GM23338 (cell line): Measurements from ENCODE around the gene FMR1. TPM values are rescaled to one million over a fixed set of nuclear protein-coding genes. Genes with fewer than 3 reads are reported as not detected.

Experiments
- ATAC-seq: fragments of 200-7000 bp; cut with Tn5 transposase; 3 replicates; pipeline ENCODE4 v1.9.1; 2020
- DNase-seq: peaks from one replicate; pipeline ENCODE4 v3.0.0-alpha.2; 2015; ENCODE audit warnings: low spot score
- H2AFZ ChIP-seq: fragments of 200-600 bp; sonication (generic); 2 replicates; pipeline ENCODE4 v1.8.0; 2016; ENCODE audit warnings: antibody characterized with exemption, mild to moderate bottlenecking, moderate library complexity
- H3F3A ChIP-seq: fragments of 200-600 bp; sonication (generic); replicated peaks from 2 replicates; pipeline ENCODE4 v1.8.0; 2017; ENCODE audit warnings: antibody characterized with exemption, mixed run types, low read depth
- H3K27ac ChIP-seq: fragments of 200-600 bp; sonication (generic); 2 replicates; pipeline ENCODE4 v1.6.1; 2016; ENCODE audit warnings: low read depth
- H3K27me3 ChIP-seq: fragments of 200-600 bp; sonication (generic); 2 replicates; pipeline ENCODE4 v1.8.0; 2016; ENCODE audit warnings: mild to moderate bottlenecking, mixed run types, moderate library complexity; ENCODE audit not compliant: insufficient read depth
- H3K36me3 ChIP-seq: fragments of 200-600 bp; sonication (generic); 2 replicates; pipeline ENCODE4 v1.8.0; 2016; ENCODE audit warnings: mild to moderate bottlenecking; ENCODE audit not compliant: insufficient read depth
- H3K4me1 ChIP-seq: fragments of 200-600 bp; sonication (generic); 2 replicates; pipeline ENCODE4 v1.8.0; 2016; ENCODE audit warnings: mild to moderate bottlenecking, moderate library complexity; ENCODE audit not compliant: insufficient read depth
- H3K4me2 ChIP-seq: fragments of 200-600 bp; sonication (generic); 2 replicates; pipeline ENCODE4 v1.7.1; 2017; ENCODE audit warnings: mixed run types
- H3K4me3 ChIP-seq: fragments of 200-600 bp; sonication (generic); 2 replicates; pipeline ENCODE4 v1.6.1; 2016; ENCODE audit warnings: mixed run types
- H3K79me2 ChIP-seq: fragments of 200-600 bp; sonication (generic); replicated peaks from 2 replicates; pipeline ENCODE4 v1.8.0; 2017; ENCODE audit warnings: mild to moderate bottlenecking; ENCODE audit not compliant: insufficient read depth
- H3K9me2 ChIP-seq: fragments of 200-600 bp; sonication (generic); 2 replicates; pipeline ENCODE4 v1.8.0; 2017; ENCODE audit not compliant: insufficient read depth
- H4K20me1 ChIP-seq: fragments of 200-600 bp; sonication (generic); replicated peaks from 2 replicates; pipeline ENCODE4 v1.8.0; 2017; ENCODE audit warnings: mild to moderate bottlenecking; ENCODE audit not compliant: insufficient read depth
- H3K27ac Mint-ChIP-seq: 2 replicates; pipeline ENCODE4 v1.8.0; 2020; ENCODE audit warnings: inconsistent platforms, mild to moderate bottlenecking, moderate library complexity, mixed read lengths
- H3K27me3 Mint-ChIP-seq: 3 replicates; pipeline ENCODE4 v1.8.0; 2022; ENCODE audit warnings: low read depth, mild to moderate bottlenecking, moderate library complexity, mixed read lengths, inconsistent platforms; ENCODE audit not compliant: insufficient read depth, poor library complexity
- H3K36me3 Mint-ChIP-seq: 3 replicates; pipeline ENCODE4 v1.8.0; 2021; ENCODE audit warnings: low read depth, mild to moderate bottlenecking, inconsistent platforms, moderate library complexity, mixed read lengths
- H3K4me1 Mint-ChIP-seq: 3 replicates; pipeline ENCODE4 v1.8.0; 2020; ENCODE audit warnings: mild to moderate bottlenecking, inconsistent platforms, mixed read lengths
- H3K4me3 Mint-ChIP-seq: 3 replicates; pipeline ENCODE4 v1.8.0; 2021; ENCODE audit warnings: moderate library complexity, mild to moderate bottlenecking, inconsistent platforms, mixed read lengths
- H3K9me3 Mint-ChIP-seq: 3 replicates; pipeline ENCODE4 v1.8.0; 2020; ENCODE audit warnings: moderate library complexity, mild to moderate bottlenecking, inconsistent platforms, mixed read lengths
- CREB1 ChIP-seq: fragments of 250-450 bp; sonication (Bioruptor Pico); IDR thresholded peaks from 2 replicates; pipeline ENCODE4 v1.5.0; 2020; ENCODE audit warnings: low read depth, mild to moderate bottlenecking, moderate library complexity
- CTCF ChIP-seq, 2 experiments: fragments of 200-600 bp in 1 of 2; sonication (generic) in 1 of 2; conservative IDR thresholded peaks; 2 replicates each; pipeline versions ENCODE4 v1.5.1 to v1.6.1; 2016 to 2017; ENCODE audit warnings: antibody characterized with exemption in 2 of 2, low read depth in 2 of 2, mild to moderate bottlenecking in 2 of 2, moderate library complexity in 1 of 2
- ETS1 ChIP-seq: IDR thresholded peaks from 2 replicates; pipeline ENCODE4 v1.6.1; 2016; ENCODE audit warnings: antibody characterized with exemption
- JUNB ChIP-seq: IDR thresholded peaks from one replicate; pipeline ENCODE4 v1.6.1; 2016; ENCODE audit warnings: antibody characterized with exemption; ENCODE audit not compliant: unreplicated experiment
- NANOG ChIP-seq: IDR thresholded peaks from 2 replicates; pipeline ENCODE4 v1.6.1; 2016; ENCODE audit warnings: antibody characterized with exemption, borderline replicate concordance
- POLR2AphosphoS5 ChIP-seq: IDR thresholded peaks from 2 replicates; pipeline ENCODE4 v1.6.1; 2016; ENCODE audit warnings: antibody characterized with exemption, low read depth
- REST ChIP-seq: IDR thresholded peaks from one replicate; pipeline ENCODE4 v1.6.1; 2018; ENCODE audit warnings: antibody characterized with exemption; ENCODE audit not compliant: unreplicated experiment
- STAT1 ChIP-seq: IDR thresholded peaks from one replicate; pipeline ENCODE4 v1.6.1; 2016; ENCODE audit warnings: antibody characterized with exemption; ENCODE audit not compliant: unreplicated experiment
- ZNF114 ChIP-seq: fragments of 250-450 bp; sonication (Bioruptor Pico); IDR thresholded peaks from 2 replicates; pipeline ENCODE4 v1.5.0; 2020; ENCODE audit warnings: mild to moderate bottlenecking, moderate library complexity
- ZNF331 ChIP-seq: fragments of 250-450 bp; sonication (Bioruptor Pico); IDR thresholded peaks from 2 replicates; pipeline ENCODE4 v1.5.0; 2020; ENCODE audit warnings: low read depth, mild to moderate bottlenecking, moderate library complexity
- ZNF462 ChIP-seq: fragments of 250-450 bp; sonication (Bioruptor Pico); IDR thresholded peaks from 2 replicates; pipeline ENCODE4 v1.5.0; 2020; ENCODE audit warnings: mild to moderate bottlenecking, moderate library complexity
- polyA plus RNA-seq: library from polyadenylated mRNA; unstranded; fragments of >200 nt; fragmentation: Nextera tagmentation; extraction: Ambion mirVana; gene quantifications from 2 replicates; pipeline ENCODE4 v1.2.1, GENCODE V29; 2016
- total RNA-seq: library from RNA; depleted of rRNA; stranded (reverse); fragments of >200 nt; shearing (Covaris generic); gene quantifications from 2 replicates; pipeline ENCODE4 v1.2.3, GENCODE V29; 2014

FMR1 gene
- total and polyA plus RNA-seq, 2 experiments from 2014 or later = 17.1 to 44.3 TPM

GRCh38 chrX:147875866-147876596 lies 35.7 kb upstream of the FMR1 start:
- Histone ChIP-seq H3K4me3 (no peak overlapping the region), H3K27ac (no peak overlapping the region), H3K9me2 (no peaks in the 10 kb centered on the region), H2AFZ (no peak overlapping the region), H3F3A (no peaks in the 10 kb centered on the region), H3K4me2 (no peak overlapping the region), H3K79me2 (no peaks in the 10 kb centered on the region), H3K27me3 (no peaks in the 10 kb centered on the region), H4K20me1 (no peaks in the 10 kb centered on the region), H3K4me1 (no peaks in the 10 kb centered on the region), H3K36me3 (no peaks in the 10 kb centered on the region)
- no peak overlapping the region for H3K4me3 Mint-ChIP-seq
- H3K4me1 Mint-ChIP-seq = no peaks in the 10 kb centered on the region
- peaks cover 3% of the 10 kb centered on the region for H3K9me3 Mint-ChIP-seq
- DNase-seq (no peak), ATAC-seq (no peak)
- H3K27me3 Mint-ChIP-seq = no peaks in the 10 kb centered on the region
- no peaks in the 10 kb centered on the region for H3K36me3 Mint-ChIP-seq
- no peak overlapping the region for H3K27ac Mint-ChIP-seq
- TF ChIP-seq JUNB = no peak
- TF ChIP-seq ZNF331 (CRISPR knock-in tag) = no peak
- TF ChIP-seq ZNF462 (CRISPR knock-in tag) = no peak
- TF ChIP-seq ZNF114 (CRISPR knock-in tag) = no peak
- TF ChIP-seq REST = no peak
- TF ChIP-seq POLR2AphosphoS5 = no peak
- TF ChIP-seq NANOG = no peak
- TF ChIP-seq CREB1 (CRISPR knock-in tag) = no peak
- TF ChIP-seq CTCF (conservative IDR thresholded peaks at IDR 0.05; ENCODE audit: low read depth in 2 of 2) = no peak
- TF ChIP-seq STAT1 = no peak
- TF ChIP-seq ETS1 = no peak
